NCI-H1930 (cell line): Measurements from ENCODE around the gene CDH8.

Source experiments
- DNase-seq, 2 experiments: peaks; one replicate each; lab custom pipeline; 2025; lab: John Stamatoyannopoulos, UW

CDH8 gene

GRCh38 chr16:62036101-62036801 lies at the start of gene CDH8:
Gene CDH8 (minus strand): TSS chr16:62036438. CDS start chr16:62021403, 15,035 bp downstream.
- DNase-seq: peak; percentile 3 to 20

GRCh38 chr16:62079236-62079635 lies 43.0 kb upstream of the CDH8 start:
- DNase-seq: no peak

- no peak for DNase-seq
Observed at GRCh38 chr16:62077998-62078397, 41.8 kb upstream of the CDH8 start.

GRCh38 chr16:62076886-62077285 lies 40.6 kb upstream of the CDH8 start:
- DNase-seq: no peak

- DNase-seq: no peak
Observed at GRCh38 chr16:62068747-62069146, 32.5 kb upstream of the CDH8 start.

- DNase-seq: no peak
Observed at GRCh38 chr16:62067981-62068380, 31.7 kb upstream of the CDH8 start.

GRCh38 chr16:62067182-62067581 lies 30.9 kb upstream of the CDH8 start:
- DNase-seq: no peak

- DNase-seq: no peak
Observed at GRCh38 chr16:62066747-62067146, 30.5 kb upstream of the CDH8 start.

- DNase-seq: no peak
Observed at GRCh38 chr16:62064173-62064572, 27.9 kb upstream of the CDH8 start.

GRCh38 chr16:62060089-62060488 lies 23.9 kb upstream of the CDH8 start:
- DNase-seq: no peak

- DNase-seq: no peak
Observed at GRCh38 chr16:62059527-62059926, 23.3 kb upstream of the CDH8 start.

- no peak for DNase-seq
Observed at GRCh38 chr16:62058412-62058811, 22.2 kb upstream of the CDH8 start.

- no peak for DNase-seq
Observed at GRCh38 chr16:62051942-62052341, 15.7 kb upstream of the CDH8 start.

GRCh38 chr16:62050793-62051192 lies 14.6 kb upstream of the CDH8 start:
- DNase-seq: no peak

GRCh38 chr16:62046801-62047200 lies 10.6 kb upstream of the CDH8 start:
- no peak for DNase-seq

GRCh38 chr16:62041401-62041800 lies 5.2 kb upstream of the CDH8 start:
- no peak for DNase-seq

GRCh38 chr16:62038646-62039045 lies 2.4 kb upstream of the CDH8 start:
- no peak for DNase-seq

- no peak for DNase-seq
Observed at GRCh38 chr16:62038225-62038624, 2.0 kb upstream of the CDH8 start.

- DNase-seq: no peak
Observed at GRCh38 chr16:62036802-62037135, 531 bp upstream of the CDH8 start.

GRCh38 chr16:62035115-62036092 lies 834 bp downstream of the CDH8 start:
- peak; percentile 7 to 22 for DNase-seq

GRCh38 chr16:62034231-62035114 lies 1.8 kb downstream of the CDH8 start:
- DNase-seq: no peak

GRCh38 chr16:62033065-62033464 lies 3.2 kb downstream of the CDH8 start:
- DNase-seq: no peak
